ENCODE results near the gene TBC1D24. TPM values are rescaled to one million over a fixed set of nuclear protein-coding genes. Genes with fewer than 3 reads are reported as not detected.
A peak's percentile ranks its signal among the peaks of the same experiment; 100 is the strongest.

The TBC1D24 gene
- total RNA-seq, 4 donors from 2014 or later: 8.3 to 19.3 (median 11.6) TPM

DNA sequence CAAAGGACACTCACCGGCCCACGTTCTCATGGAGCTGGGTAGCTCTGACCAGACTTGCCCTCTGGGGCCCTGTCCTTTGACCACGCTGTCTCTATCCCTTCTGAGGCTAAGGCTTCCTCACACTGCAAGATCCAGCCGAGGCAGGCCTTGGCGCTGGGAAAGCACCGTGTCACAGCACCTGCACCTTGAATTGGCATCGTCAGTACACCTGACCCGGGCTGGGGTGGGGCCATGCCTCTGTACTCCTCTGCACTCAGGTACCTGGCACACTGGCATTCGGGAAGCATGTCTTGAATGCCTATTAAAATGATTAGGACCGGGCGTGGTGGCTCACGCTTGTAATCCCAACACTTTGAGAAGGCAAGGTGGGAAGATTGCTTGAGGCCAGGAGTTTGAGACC is 6.0 kb downstream of the TBC1D24 start:
- no peak for TF ChIP-seq EP300 (IDR thresholded peaks at IDR 0.05; ENCODE audit: low read depth)
- TF ChIP-seq POLR2AphosphoS5 (IDR thresholded peaks at IDR 0.05): no peak
- TF ChIP-seq, protein P1, sequence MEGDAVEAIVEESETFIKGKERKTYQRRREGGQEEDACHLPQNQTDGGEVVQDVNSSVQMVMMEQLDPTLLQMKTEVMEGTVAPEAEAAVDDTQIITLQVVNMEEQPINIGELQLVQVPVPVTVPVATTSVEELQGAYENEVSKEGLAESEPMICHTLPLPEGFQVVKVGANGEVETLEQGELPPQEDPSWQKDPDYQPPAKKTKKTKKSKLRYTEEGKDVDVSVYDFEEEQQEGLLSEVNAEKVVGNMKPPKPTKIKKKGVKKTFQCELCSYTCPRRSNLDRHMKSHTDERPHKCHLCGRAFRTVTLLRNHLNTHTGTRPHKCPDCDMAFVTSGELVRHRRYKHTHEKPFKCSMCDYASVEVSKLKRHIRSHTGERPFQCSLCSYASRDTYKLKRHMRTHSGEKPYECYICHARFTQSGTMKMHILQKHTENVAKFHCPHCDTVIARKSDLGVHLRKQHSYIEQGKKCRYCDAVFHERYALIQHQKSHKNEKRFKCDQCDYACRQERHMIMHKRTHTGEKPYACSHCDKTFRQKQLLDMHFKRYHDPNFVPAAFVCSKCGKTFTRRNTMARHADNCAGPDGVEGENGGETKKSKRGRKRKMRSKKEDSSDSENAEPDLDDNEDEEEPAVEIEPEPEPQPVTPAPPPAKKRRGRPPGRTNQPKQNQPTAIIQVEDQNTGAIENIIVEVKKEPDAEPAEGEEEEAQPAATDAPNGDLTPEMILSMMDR (IDR thresholded peaks at IDR 0.05): no peak
- no peak for TF ChIP-seq POLR2A (IDR thresholded peaks at IDR 0.05)
- no peaks in the 10 kb centered on the region for H3K9me3 ChIP-seq
- H3K27me3 ChIP-seq: no peaks in the 10 kb centered on the region
- peak; percentile 80 for DNase-seq
- H3K4me3 ChIP-seq: no peak overlapping the region
- H3K36me3 ChIP-seq: no peaks in the 10 kb centered on the region
- peaks cover 14 to 25% (median 18%) of the 10 kb centered on the region in 4 donors for H3K4me1 ChIP-seq
- intact Hi-C loops (cut with DNase I; ENCODE audit: low total_unique reads): no loop called here
- peak overlapping the region in 3 of 4 donors; percentile 39 to 54 (median 41) for H3K27ac ChIP-seq
- in situ Hi-C loops (cut with MboI; ENCODE audit: low pct_ligation_motif_present in 1 of 4, low pct_unique_long_range_greater_than_20kb in 1 of 4, low sequenced_read_pairs in 3 of 4): loop anchor here in 3 of 4 donors (25.0 kb wide), 3 partner anchors 144 to 319 kb away; partner anchors contain the start of genes ABCA3 (in 2 of the 3), CASKIN1 (in 1 of the 3) and TRAF7 (in 1 of the 3)
- 58% methylated on average over 11 of the region's 12 CpGs; no CpG with 5 or more reads in 1 of the 2 donors for WGBS, 2 donors (ENCODE audit: low coverage in 1 of 2)

DNA sequence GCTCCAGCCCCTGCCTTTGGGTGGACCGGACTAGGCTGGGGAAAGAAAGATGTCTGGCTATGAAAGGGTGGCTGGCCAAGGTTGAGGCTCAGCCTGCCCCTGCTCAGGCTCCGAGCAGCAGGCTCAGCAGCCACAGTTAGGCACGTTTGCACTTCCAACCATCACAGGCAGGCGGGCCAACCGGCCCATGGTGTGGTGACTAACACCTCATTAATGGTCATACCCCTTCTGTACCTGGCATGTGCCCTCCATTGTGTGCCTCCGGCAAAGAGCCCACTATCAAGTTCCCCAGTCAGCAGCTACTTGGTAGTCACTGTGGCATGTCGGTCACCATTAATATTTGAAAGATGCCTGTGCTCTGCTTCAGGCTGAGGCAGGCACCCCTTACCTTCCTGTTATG is 6.7 kb downstream of the TBC1D24 start:
- intact Hi-C loops (cut with DNase I; ENCODE audit: low total_unique reads): no loop called here
- Histone ChIP-seq H3K9me3 (no peaks in the 10 kb centered on the region), H3K27me3 (no peaks in the 10 kb centered on the region), H3K36me3 (no peaks in the 10 kb centered on the region), H3K4me1 (peaks cover 11 to 20% (median 16%) of the 10 kb centered on the region in 4 donors), H3K4me3 (no peak overlapping the region), H3K27ac (no peak overlapping the region)
- DNase-seq: no peak
- WGBS, 2 donors (ENCODE audit: low coverage in 1 of 2): 67% methylated on average over 7 of the region's 7 CpGs; no CpG with 5 or more reads in 1 of the 2 donors
- in situ Hi-C loops (cut with MboI; ENCODE audit: low pct_ligation_motif_present in 1 of 4, low pct_unique_long_range_greater_than_20kb in 1 of 4, low sequenced_read_pairs in 3 of 4): loop anchor here in 3 of 4 donors (25.0 kb wide), 3 partner anchors 144 to 319 kb away; partner anchors contain the start of genes ABCA3 (in 2 of the 3), CASKIN1 (in 1 of the 3) and TRAF7 (in 1 of the 3)
- TF ChIP-seq EP300 (IDR thresholded peaks at IDR 0.05; ENCODE audit: low read depth) (no peak), POLR2A (IDR thresholded peaks at IDR 0.05) (no peak), POLR2AphosphoS5 (IDR thresholded peaks at IDR 0.05) (no peak)

DNA sequence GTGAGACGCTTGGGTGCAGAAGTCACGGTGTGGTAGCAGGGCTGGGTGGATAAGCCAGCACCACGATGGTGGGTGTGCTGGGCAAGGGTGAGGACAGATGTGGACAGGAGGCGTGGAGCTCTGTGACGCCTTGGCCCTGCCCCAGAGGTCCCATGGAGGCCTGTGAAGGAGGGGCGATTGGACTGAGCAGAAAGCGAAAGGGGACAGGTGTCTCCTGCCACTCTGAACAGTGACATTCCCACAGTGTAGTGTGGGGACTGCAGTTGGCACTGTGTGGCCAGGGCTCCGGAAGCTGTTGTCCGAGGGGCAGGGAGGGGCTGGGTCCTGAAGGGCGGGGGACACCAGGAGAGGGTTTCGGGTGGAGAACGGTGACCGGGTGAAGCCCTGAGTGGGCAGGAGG is 7.3 kb downstream of the TBC1D24 start:
- no peak for DNase-seq
- peak overlapping the region; percentile 45 to 87 (median 67) for H3K27ac ChIP-seq
- in situ Hi-C loops (cut with MboI; ENCODE audit: low pct_ligation_motif_present in 1 of 4, low pct_unique_long_range_greater_than_20kb in 1 of 4, low sequenced_read_pairs in 3 of 4) (loop anchor here in 3 of 4 donors (25.0 kb wide), 3 partner anchors 145 to 320 kb away; partner anchors contain the start of genes ABCA3 (in 2 of the 3), CASKIN1 (in 1 of the 3) and TRAF7 (in 1 of the 3)), intact Hi-C loops (cut with DNase I; ENCODE audit: low total_unique reads) (no loop called here)
- H3K4me3 ChIP-seq: no peak overlapping the region
- TF ChIP-seq POLR2AphosphoS5 (IDR thresholded peaks at IDR 0.05) (no peak), EP300 (IDR thresholded peaks at IDR 0.05; ENCODE audit: low read depth) (no peak), POLR2A (IDR thresholded peaks at IDR 0.05) (no peak)
- TF ChIP-seq, protein P1 (IDR thresholded peaks at IDR 0.05): no peak
- H3K27me3 ChIP-seq: no peaks in the 10 kb centered on the region
- H3K36me3 ChIP-seq: no peaks in the 10 kb centered on the region
- no peaks in the 10 kb centered on the region for H3K9me3 ChIP-seq
- 79 to 93% methylated on average over 3 to 13 of the region's 13 CpGs for WGBS, 2 donors (ENCODE audit: low coverage in 1 of 2)
- H3K4me1 ChIP-seq: peaks cover 11 to 25% (median 16%) of the 10 kb centered on the region in 4 donors

DNA sequence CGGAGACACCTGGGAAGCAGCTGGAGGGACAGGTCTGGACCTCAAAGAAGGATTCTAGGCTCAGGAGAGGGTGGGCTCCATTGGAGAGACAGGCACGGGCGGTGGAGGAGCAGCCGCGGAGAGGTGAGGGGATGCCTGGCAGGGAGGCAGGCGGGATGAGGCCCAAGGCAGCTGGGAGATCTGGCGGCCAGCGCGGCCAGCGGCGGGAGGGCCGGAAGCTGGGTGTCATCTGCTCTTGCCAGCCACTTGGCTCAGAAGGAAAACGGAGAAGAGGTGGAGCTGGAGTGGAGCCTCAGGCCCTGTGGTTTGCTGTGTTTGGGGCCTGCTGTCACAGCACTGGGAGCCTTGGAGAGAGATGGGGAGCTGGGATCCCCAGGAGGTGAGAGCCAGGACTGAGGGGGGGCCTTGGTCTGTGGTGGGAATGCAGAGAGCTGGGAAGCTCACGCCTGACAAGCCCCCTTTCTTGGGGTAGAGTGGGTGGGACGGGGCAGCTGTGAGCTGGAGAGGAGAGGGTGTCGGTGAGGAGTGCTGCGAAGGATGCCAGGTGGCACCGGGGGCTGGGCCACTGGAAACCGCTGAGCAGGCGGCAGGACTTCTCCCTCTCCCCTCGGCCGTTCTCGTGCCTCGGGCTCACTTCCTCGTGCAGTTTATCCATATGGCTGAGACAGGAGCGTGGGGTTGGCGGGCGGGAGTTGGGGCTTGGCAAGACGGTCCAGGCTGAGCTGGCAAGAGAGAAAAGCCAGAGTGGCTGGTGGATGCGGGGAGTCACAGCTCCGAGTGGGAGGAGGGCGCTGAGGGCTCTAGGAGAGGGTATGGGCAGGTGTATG is 8.0 kb downstream of the TBC1D24 start:
- H3K4me3 ChIP-seq: peak overlapping the region in 1 of 4 donors; percentile 17
- WGBS, 2 donors (ENCODE audit: low coverage in 1 of 2): 44 to 57% methylated on average over 7 to 32 of the region's 32 CpGs
- H3K4me1 ChIP-seq: peaks cover 11 to 28% (median 16%) of the 10 kb centered on the region in 4 donors
- no peaks in the 10 kb centered on the region for H3K36me3 ChIP-seq
- peak overlapping the region; percentile 45 to 87 (median 67) for H3K27ac ChIP-seq
- peak; percentile 38 for DNase-seq
- in situ Hi-C loops (cut with MboI; ENCODE audit: low pct_ligation_motif_present in 1 of 4, low pct_unique_long_range_greater_than_20kb in 1 of 4, low sequenced_read_pairs in 3 of 4) (loop anchor here in 3 of 4 donors (25.0 kb wide), 3 partner anchors 146 to 321 kb away; partner anchors contain the start of genes ABCA3 (in 2 of the 3), CASKIN1 (in 1 of the 3) and TRAF7 (in 1 of the 3)), intact Hi-C loops (cut with DNase I; ENCODE audit: low total_unique reads) (no loop called here)
- TF ChIP-seq POLR2A (IDR thresholded peaks at IDR 0.05): no peak
- TF ChIP-seq POLR2AphosphoS5 (IDR thresholded peaks at IDR 0.05): no peak
- no peak for TF ChIP-seq EP300 (IDR thresholded peaks at IDR 0.05; ENCODE audit: low read depth)
- TF ChIP-seq, protein P1 (IDR thresholded peaks at IDR 0.05): no peak
- no peaks in the 10 kb centered on the region for H3K9me3 ChIP-seq
- no peaks in the 10 kb centered on the region for H3K27me3 ChIP-seq
